Activated CD4-positive, alpha-beta memory T cell treated with anti-CD3 and anti-CD28 coated beads, Interleukin-2, amount 10 ng/mL, durations not matched to agents 7 days and 5 days (primary cell): Measurements from ENCODE around the gene ARHGAP5. TPM values are rescaled to one million over a fixed set of nuclear protein-coding genes. Genes with fewer than 3 reads are reported as not detected.
"Not testable (repeated sequence)": the region's sequence is repeated elsewhere in the genome, so short reads cannot be mapped to it uniquely, and the experiment has no call there.

Experiments used
- CTCF ChIA-PET: fragments of 350-600 bp; sonication (Branson Sonifier 250); formaldehyde crosslinking; loops from one replicate; lab custom pipeline; 2021; ENCODE audit warnings: antibody characterized with exemption, inconsistent platforms; lab: Charles Lee
- POLR2A ChIA-PET: fragments of 350-600 bp; sonication (Branson Sonifier 250); formaldehyde crosslinking; loops from one replicate; lab custom pipeline; 2021; ENCODE audit warnings: antibody characterized with exemption; lab: Charles Lee
- DNase-seq: peaks from one replicate; pipeline ENCODE4 v3.0.0-alpha.2; 2020
- H3K27ac Mint-ChIP-seq: one replicate; pipeline ENCODE4 v1.8.0; 2021; ENCODE audit warnings: mild to moderate bottlenecking, mixed read lengths
- H3K27me3 Mint-ChIP-seq: one replicate; pipeline ENCODE4 v1.8.0; 2021; ENCODE audit warnings: mixed read lengths
- H3K36me3 Mint-ChIP-seq: one replicate; pipeline ENCODE4 v1.8.0; 2021; ENCODE audit warnings: low read depth, mixed read lengths
- H3K4me1 Mint-ChIP-seq: one replicate; pipeline ENCODE4 v1.8.0; 2021; ENCODE audit warnings: mixed read lengths
- H3K4me3 Mint-ChIP-seq: one replicate; pipeline ENCODE4 v1.8.0; 2021; ENCODE audit warnings: mild to moderate bottlenecking, mixed read lengths
- H3K9me3 Mint-ChIP-seq: one replicate; pipeline ENCODE4 v1.8.0; 2021; ENCODE audit warnings: mixed read lengths
- total RNA-seq, 2 experiments: library from RNA; stranded (reverse); gene quantifications; one replicate each; pipeline ENCODE4 v1.2.3, GENCODE V29; 2021

ARHGAP5 gene
- total RNA-seq, 2 experiments from 2014 or later, result 35.5 to 42.7 TPM

DNA sequence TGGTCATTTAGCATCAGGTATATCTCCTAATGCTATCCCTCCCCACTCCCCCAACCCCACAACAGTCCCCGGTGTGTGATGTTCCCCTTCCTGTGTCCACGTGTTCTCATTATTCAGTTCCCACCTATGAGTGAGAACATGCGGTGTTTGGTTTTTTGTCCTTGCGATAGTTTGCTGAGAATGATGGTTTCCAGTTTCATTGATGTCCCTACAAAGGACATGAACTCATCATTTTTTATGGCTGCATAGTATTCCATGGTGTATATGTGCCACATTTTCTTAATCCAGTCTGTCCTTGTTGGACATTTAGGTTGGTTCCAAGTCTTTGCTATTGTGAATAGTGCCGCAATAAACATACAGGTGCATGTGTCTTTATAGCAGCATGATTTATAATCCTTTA is 54.6 kb downstream of the ARHGAP5 start:
- DNase-seq, POLR2A ChIA-PET, CTCF ChIA-PET, H3K27ac Mint-ChIP-seq, H3K4me3 Mint-ChIP-seq, H3K9me3 Mint-ChIP-seq, H3K4me1 Mint-ChIP-seq, H3K27me3 Mint-ChIP-seq: not testable (repeated sequence)
- H3K36me3 Mint-ChIP-seq, result peaks cover 47% of the 10 kb centered on the region

DNA sequence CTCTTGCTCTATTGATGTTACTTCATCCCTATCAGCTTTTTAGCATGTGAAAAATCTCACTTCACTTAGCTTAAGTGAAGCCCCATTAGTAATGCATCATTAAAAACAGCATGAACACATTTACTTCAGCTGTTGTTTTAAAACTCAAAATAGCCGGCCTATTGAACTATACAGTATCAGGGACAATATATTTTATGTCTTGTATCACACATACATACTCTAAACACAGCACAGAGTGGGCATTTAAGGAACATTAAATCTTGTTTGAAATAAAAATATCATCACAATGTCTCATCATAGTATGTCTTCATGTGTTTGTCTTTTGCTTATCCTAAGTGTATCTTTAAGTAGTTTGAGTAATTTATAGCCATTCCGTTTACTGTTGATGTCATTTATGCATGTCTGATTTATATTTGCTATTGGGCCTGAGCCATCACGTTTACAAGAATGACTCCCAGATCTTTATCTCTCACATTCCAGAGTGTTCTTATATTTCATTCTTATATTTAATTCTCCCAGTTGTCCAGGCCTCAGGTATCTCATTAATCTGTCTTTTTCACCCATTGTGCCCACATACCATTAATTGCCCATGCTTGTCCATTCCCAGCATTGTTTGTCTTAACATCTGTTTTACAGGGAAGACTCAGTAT is 57.5 kb downstream of the ARHGAP5 start:
- ChIA-PET CTCF (no interaction called here), POLR2A (no interaction called here)
- peaks cover 47% of the 10 kb centered on the region for H3K36me3 Mint-ChIP-seq
- H3K4me3 Mint-ChIP-seq, result no peak overlapping the region
- H3K4me1 Mint-ChIP-seq, result no peaks in the 10 kb centered on the region
- H3K9me3 Mint-ChIP-seq, result peaks cover 10% of the 10 kb centered on the region
- DNase-seq, result no peak
- no peaks in the 10 kb centered on the region for H3K27me3 Mint-ChIP-seq
- no peak overlapping the region for H3K27ac Mint-ChIP-seq

DNA sequence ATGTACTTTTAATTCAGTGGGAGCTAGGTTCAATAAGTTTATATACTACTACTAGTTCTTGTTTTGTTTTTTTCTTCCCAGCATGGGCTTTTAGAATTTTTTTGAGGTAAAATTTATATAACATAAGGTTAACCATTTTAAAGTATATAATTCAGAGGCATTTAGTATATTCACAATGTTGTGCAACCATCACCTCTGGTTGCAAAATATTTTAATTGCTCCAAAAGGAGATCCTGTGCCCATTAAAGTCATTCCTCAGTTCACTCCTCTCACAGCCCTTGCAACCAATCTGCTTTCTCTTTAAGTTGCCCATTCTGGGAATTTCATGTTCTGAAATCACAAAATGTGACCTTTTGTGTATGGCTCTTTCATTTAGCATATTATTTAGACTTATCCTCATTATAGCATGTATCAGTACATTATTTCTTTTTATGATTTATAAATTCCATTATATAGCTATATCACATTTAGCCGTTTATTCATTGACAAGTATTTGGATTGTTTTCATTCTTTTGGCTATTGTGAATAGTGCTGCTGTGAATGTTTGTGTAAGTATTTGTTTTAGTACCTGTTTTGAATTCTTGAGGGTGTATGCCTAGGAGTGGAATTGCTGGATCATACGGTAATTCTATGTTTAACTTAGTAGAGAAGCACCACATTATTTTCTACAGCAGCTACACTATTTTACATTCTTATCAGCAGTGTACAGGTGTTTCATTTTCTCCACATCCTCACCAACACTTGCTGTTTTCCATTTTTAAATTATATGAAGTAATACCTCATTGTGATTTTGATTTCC is 59.1 kb downstream of the ARHGAP5 start:
- POLR2A ChIA-PET, result no interaction called here
- H3K27me3 Mint-ChIP-seq, result no peaks in the 10 kb centered on the region

GRCh38 chr14:32137313-32137712 is 60.2 kb downstream of the ARHGAP5 start:
- DNase-seq, result no peak
- Mint-ChIP-seq H3K27ac (no peak overlapping the region), H3K36me3 (peaks cover 41% of the 10 kb centered on the region), H3K4me1 (no peaks in the 10 kb centered on the region), H3K27me3 (no peaks in the 10 kb centered on the region), H3K9me3 (peaks cover 13% of the 10 kb centered on the region), H3K4me3 (no peak overlapping the region)
- CTCF ChIA-PET, result no interaction called here
- POLR2A ChIA-PET, result no interaction called here

More for the DNA sequence above, 59.1 kb downstream of the ARHGAP5 start:
- Mint-ChIP-seq H3K36me3 (peaks cover 52% of the 10 kb centered on the region), H3K4me3 (no peak overlapping the region), H3K4me1 (no peaks in the 10 kb centered on the region), H3K27ac (no peak overlapping the region), H3K9me3 (peaks cover 13% of the 10 kb centered on the region)
- DNase-seq, result no peak
- CTCF ChIA-PET, result no interaction called here

GRCh38 chr14:32137892-32138291 is 60.8 kb downstream of the ARHGAP5 start:
- Mint-ChIP-seq H3K9me3 (peaks cover 13% of the 10 kb centered on the region), H3K4me3 (no peak overlapping the region), H3K27ac (no peak overlapping the region), H3K36me3 (peaks cover 40% of the 10 kb centered on the region), H3K27me3 (no peaks in the 10 kb centered on the region), H3K4me1 (no peaks in the 10 kb centered on the region)
- POLR2A ChIA-PET, result no interaction called here
- CTCF ChIA-PET, result no interaction called here
- DNase-seq, result no peak

GRCh38 chr14:32142341-32142740 is 65.2 kb downstream of the ARHGAP5 start:
- Mint-ChIP-seq H3K36me3 (peaks cover 23% of the 10 kb centered on the region), H3K27ac (no peak overlapping the region)

GRCh38 chr14:32142754-32143437 is 65.8 kb downstream of the ARHGAP5 start:
- H3K9me3 Mint-ChIP-seq, result peaks cover 8% of the 10 kb centered on the region
- no peak overlapping the region for H3K4me3 Mint-ChIP-seq
- POLR2A ChIA-PET, result no interaction called here
- no peak for DNase-seq
- no peaks in the 10 kb centered on the region for H3K4me1 Mint-ChIP-seq
- H3K27ac Mint-ChIP-seq, result no peak overlapping the region
- no peaks in the 10 kb centered on the region for H3K27me3 Mint-ChIP-seq
- H3K36me3 Mint-ChIP-seq, result peaks cover 22% of the 10 kb centered on the region
- CTCF ChIA-PET, result no interaction called here

More at GRCh38 chr14:32142341-32142740, 65.2 kb downstream of the ARHGAP5 start:
- DNase-seq, result no peak
- H3K27me3 Mint-ChIP-seq, result no peaks in the 10 kb centered on the region
- peaks cover 10% of the 10 kb centered on the region for H3K9me3 Mint-ChIP-seq
- CTCF ChIA-PET, result no interaction called here
- no peak overlapping the region for H3K4me3 Mint-ChIP-seq
- H3K4me1 Mint-ChIP-seq, result no peaks in the 10 kb centered on the region
- POLR2A ChIA-PET, result no interaction called here

GRCh38 chr14:32150392-32150791 is 73.3 kb downstream of the ARHGAP5 start:
- POLR2A ChIA-PET, result no interaction called here
- Mint-ChIP-seq H3K4me3 (no peak overlapping the region), H3K4me1 (no peaks in the 10 kb centered on the region), H3K27ac (no peak overlapping the region), H3K36me3 (peaks cover 26% of the 10 kb centered on the region), H3K27me3 (no peaks in the 10 kb centered on the region), H3K9me3 (no peaks in the 10 kb centered on the region)
- CTCF ChIA-PET, result no interaction called here
- no peak for DNase-seq

DNA sequence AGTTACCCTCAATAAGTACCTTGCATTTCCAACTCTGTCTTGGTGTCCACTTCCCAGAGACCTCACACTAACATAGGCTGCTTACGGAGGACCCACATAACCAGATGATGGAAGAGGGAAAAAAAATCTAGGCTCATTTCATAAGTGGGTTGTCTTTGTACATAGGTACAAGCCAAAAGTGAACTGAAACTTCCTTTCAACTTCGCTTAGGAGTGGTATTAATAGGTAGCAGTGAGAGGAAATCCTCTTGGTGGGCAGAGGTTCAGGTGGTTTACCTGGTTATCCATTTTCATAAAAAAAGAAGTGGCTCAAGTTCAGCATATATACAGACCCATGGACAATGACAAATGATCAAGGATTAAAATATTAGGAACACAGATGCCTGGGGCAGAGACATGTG is 88.9 kb downstream of the ARHGAP5 start:
- Mint-ChIP-seq H3K9me3 (no peaks in the 10 kb centered on the region), H3K36me3 (peaks cover 2% of the 10 kb centered on the region), H3K27ac (no peak overlapping the region), H3K4me3 (no peak overlapping the region), H3K4me1 (no peaks in the 10 kb centered on the region), H3K27me3 (no peaks in the 10 kb centered on the region)
- ChIA-PET CTCF (no interaction called here), POLR2A (no interaction called here)
- DNase-seq, result no peak

DNA sequence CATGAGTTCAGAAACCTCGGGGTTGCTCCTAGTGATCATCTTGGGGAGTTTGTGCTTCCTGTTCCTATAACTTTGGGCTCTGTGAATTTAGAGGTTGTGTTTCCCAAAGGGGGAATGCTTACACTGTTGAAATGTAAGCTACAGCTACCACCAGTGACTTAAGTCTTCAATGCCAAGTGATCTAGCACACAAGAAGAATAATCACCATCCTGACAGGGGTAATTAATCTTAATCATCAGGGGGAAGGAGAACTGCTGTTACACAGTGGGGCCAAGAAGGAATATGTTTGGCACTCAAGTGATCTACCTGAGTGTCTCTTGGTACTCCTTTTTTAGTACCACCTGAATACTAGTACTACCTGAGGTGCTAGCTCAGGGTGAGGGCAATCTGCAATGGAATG is 89.8 kb downstream of the ARHGAP5 start:
- Mint-ChIP-seq H3K4me1 (no peaks in the 10 kb centered on the region), H3K4me3 (no peak overlapping the region), H3K36me3 (no peaks in the 10 kb centered on the region), H3K9me3 (no peaks in the 10 kb centered on the region), H3K27me3 (no peaks in the 10 kb centered on the region), H3K27ac (no peak overlapping the region)
- ChIA-PET CTCF (no interaction called here), POLR2A (no interaction called here)
- DNase-seq, result no peak

- H3K36me3 Mint-ChIP-seq, result no peaks in the 10 kb centered on the region
- H3K9me3 Mint-ChIP-seq, result no peaks in the 10 kb centered on the region
- POLR2A ChIA-PET, result no interaction called here
- no peaks in the 10 kb centered on the region for H3K27me3 Mint-ChIP-seq
- no peak for DNase-seq
- no peaks in the 10 kb centered on the region for H3K4me1 Mint-ChIP-seq
- H3K27ac Mint-ChIP-seq, result no peak overlapping the region
- CTCF ChIA-PET, result no interaction called here
- no peak overlapping the region for H3K4me3 Mint-ChIP-seq
Observed at GRCh38 chr14:32167907-32168306, 90.8 kb downstream of the ARHGAP5 start.

DNA sequence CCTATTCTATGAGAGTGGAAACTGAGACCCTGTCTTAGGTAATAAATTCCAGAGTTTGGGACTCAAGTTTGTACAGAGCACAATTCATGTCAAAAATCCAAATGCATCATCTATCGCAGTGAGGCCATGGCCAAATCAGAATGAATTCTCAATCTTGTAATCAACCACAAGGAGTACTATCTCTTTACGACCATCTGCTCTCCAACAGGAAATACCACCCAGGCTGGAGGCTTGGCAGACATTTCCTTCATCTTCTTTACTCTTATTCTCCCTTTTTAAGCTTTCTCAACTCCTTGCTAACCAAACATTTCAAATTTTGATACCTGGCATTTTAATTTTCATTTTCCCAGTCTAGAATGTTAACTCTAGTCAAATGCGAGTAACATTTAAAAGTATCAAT is 92.1 kb downstream of the ARHGAP5 start:
- H3K27ac Mint-ChIP-seq, result no peak overlapping the region
- no peaks in the 10 kb centered on the region for H3K27me3 Mint-ChIP-seq
- H3K4me3 Mint-ChIP-seq, result no peak overlapping the region
- no peak for DNase-seq
- ChIA-PET CTCF (no interaction called here), POLR2A (no interaction called here)
- no peaks in the 10 kb centered on the region for H3K36me3 Mint-ChIP-seq
- H3K4me1 Mint-ChIP-seq, result no peaks in the 10 kb centered on the region
- no peaks in the 10 kb centered on the region for H3K9me3 Mint-ChIP-seq

DNA sequence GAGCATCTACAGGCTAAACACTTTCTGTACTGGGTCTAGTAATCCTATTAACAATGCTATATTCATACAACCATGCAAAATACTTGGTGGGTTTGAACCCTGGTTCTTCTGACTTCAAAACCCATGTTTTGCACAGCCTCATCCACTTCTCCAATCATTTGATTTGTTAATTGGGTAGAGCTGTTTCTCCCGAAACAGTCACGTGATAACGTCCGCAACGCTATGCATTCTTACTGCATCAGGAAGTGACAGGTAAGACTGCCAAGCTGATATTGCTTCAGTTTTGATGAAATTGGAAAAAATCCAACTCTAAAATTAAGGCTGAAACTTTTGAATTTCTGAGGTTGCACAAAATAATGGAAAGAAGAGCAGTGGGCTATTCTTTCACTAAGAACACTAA is 94.4 kb downstream of the ARHGAP5 start:
- no peak for DNase-seq
- Mint-ChIP-seq H3K36me3 (no peaks in the 10 kb centered on the region), H3K4me1 (no peaks in the 10 kb centered on the region), H3K9me3 (no peaks in the 10 kb centered on the region), H3K4me3 (no peak overlapping the region), H3K27ac (no peak overlapping the region), H3K27me3 (no peaks in the 10 kb centered on the region)
- CTCF ChIA-PET, result no interaction called here
- POLR2A ChIA-PET, result no interaction called here
